Stimulated activated CD4-positive, alpha-beta T cell treated with anti-CD3 and anti-CD28 coated beads, Interleukin-12 subunit alpha, Interleukin-12 subunit beta, amount 100 ng/mL, for 24 hours (primary cell): ENCODE data around the gene SPEM1.

Source experiments
- DNase-seq, 2 experiments: peaks; one replicate each; pipeline ENCODE4 v3.0.0-alpha.2; 2020; ENCODE audit warnings: low read depth in 2 of 2

SPEM1 gene, protein sequence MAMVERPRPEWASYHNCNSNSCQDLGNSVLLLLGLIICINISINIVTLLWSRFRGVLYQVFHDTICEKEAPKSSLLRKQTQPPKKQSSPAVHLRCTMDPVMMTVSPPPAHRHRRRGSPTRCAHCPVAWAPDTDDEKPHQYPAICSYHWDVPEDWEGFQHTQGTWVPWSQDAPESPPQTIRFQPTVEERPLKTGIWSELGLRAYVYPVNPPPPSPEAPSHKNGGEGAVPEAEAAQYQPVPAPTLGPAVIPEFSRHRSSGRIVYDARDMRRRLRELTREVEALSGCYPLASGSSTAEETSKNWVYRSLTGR

DNA sequence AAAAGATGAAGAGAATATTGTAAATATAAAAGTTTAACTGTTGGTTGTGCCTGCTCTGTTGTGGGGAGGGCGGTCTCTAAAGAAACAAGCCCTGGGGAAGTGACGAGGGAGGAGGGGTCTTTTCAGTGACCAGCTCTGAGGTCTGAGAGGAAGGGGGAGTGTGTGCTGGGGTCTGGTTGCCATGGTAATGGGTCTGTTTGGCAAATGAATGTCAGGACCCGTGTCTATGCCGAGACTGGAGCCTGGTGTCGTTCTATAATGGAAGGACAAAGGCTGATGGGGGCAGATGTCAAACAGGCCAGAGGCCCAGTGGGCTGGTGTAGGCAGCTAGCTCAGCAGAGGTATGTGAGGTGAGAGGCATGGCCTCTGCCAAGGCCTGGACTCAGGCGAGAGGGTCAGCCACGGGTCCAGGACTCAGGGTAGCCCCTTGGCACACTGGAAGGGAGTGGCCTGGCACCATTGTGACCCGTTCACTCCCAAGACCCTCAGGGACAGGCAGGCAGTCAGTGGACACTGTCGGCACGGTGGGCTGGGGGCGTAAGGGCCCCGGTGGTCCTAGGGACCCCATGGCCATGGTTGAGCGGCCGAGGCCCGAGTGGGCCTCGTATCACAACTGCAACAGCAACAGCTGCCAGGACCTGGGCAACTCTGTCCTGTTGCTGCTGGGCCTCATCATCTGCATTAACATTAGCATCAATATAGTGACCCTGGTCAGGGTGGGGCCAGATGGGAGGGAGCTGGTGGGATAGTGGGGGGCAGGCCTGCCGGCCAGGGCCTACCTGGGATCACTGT lies at the start of gene SPEM1:
Gene SPEM1 (plus strand): TSS at position 506 of the 792 bp plus-strand sequence. CDS start 61 bp downstream, at position 567.
- no peak for DNase-seq

DNA sequence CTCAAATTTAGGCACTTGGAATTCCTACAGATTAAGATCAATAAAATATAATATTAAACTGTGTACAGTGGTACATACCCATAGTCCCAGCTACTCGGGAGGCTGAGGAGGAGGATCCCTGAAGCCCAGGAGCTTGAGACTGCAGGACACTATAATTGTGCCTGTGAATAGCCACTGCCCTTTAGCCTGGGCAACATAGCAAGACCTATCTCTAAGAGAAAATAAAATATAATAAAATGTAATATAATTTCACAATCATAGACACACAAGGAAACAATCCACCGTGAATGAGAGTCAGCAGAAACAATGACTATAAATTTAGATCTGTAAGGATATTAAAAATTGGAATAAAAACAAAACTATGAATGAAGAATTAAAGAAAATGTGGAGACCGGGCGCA lies 49.3 kb upstream of the SPEM1 start:
- DNase-seq = no peak

DNA sequence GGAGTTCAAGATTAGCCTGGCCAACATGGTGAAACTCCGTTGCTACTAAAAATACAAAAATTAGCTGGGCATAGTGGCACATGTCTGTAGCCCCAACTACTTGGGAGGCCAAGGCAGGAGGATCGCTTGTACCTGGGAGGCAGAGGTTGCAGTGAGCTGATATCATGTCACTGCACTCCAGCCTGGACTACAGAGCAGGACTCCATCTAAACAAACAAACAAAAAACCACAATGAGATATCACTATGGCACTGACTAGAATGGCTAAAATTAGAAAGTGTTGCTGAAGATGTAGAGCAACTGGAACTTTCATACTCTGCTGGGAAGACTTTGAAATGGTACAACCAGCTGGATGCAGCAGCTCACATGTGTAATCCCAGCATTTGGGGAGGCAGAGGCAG lies 45.8 kb upstream of the SPEM1 start:
- no peak for DNase-seq

DNA sequence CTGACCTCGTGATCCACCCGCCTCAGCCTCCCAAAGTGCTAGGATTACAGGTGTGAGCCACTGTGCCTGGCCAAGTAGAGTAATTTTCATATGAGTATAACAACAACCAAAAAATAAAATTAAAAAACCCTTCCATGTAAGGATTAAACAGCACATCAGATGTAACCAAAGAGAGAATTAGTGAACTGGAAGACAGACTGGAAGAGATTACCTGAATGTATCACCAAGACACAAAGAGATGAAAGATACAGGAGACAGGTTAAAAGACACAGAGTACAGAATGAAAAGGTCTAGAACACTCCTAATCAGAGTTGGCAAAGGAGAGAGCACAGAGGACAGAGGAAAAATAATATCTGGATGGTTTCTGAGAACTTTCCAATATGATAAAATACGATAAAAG lies 41.0 kb upstream of the SPEM1 start:
- DNase-seq = no peak

DNA sequence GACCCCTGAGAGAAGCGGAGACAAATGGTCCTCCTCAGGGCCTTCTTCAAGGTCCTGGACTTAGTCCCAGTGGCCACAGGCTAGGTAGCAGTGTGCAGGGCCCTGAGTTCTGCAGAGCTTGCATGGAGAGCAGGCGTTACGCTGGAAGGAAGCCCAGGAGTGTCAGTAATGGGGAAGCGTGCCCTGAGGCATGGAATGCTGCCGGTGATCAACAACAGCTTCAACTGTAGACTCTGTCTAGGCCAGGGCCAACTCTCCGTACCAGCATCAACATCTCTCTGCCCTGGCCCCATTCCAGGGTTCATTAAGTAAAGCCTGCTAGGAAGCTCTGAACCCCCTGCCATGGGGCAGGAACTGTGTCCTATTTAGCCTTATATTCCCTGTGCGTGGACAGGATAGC lies 39.8 kb upstream of the SPEM1 start:
- no peak for DNase-seq

DNA sequence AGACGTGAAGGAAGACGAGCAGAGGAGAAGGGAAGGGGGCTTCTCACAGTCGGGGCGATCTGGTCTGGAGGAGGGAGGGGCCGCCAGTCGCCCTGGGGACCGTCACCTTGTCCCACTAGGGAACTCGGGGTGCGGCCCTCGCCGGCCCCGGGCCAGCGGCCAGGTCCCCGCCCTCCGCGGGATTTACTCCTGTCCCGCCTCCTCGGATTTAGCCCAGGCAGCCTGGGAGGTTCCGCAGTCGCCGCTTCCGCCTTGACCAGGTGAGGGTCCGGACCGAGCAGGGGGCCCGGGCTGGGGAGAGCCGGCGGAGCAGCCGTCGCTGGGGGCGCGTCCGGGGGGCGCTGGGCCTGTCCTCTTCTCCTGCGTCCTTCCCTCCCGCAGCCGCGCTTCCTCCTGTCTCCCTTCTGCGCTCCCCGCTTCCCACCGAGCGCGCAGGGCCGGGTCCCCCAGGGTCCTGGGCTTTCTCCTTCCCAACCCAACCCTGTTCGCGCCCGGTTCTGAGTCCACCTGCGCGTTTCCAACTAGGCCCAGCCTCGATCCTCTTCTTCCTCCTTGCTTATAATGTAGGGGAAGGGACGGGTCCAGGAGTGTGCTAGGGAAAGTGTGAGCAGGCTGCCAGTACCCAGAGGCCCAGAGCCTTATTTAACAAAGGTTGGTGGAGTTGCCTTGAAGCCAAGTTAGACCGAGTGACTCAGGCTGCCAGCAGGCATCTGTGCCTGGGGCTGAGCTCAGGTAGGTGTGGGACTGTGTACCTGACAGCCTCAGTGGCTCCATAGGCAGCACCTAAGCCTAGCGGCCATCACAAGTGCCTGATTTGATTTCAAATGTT lies 39.1 kb upstream of the SPEM1 start, which contains the start of gene TNK1:
Gene TNK1 (plus strand): TSS at position 235 of the 829 bp plus-strand sequence. CDS start 1,838 bp downstream, outside the sequence.
- DNase-seq = no peak

DNA sequence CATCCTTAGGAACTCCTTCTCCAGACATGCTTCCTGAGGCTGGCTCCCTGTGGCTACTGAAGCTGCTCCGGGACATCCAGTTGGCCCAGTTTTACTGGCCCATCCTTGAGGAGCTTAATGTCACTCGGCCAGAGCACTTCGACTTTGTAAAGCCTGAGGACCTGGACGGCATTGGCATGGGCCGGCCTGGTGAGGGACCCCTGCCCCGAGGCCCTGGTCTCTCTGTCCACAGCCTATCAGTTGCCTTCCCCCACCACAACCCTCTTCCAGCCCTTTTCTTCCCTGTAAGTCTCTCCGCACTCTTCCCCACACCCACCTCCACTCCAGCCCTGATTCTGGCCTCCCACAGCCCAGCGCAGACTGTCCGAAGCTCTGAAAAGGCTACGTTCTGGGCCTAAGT lies 37.2 kb upstream of the SPEM1 start:
- no peak for DNase-seq

DNA sequence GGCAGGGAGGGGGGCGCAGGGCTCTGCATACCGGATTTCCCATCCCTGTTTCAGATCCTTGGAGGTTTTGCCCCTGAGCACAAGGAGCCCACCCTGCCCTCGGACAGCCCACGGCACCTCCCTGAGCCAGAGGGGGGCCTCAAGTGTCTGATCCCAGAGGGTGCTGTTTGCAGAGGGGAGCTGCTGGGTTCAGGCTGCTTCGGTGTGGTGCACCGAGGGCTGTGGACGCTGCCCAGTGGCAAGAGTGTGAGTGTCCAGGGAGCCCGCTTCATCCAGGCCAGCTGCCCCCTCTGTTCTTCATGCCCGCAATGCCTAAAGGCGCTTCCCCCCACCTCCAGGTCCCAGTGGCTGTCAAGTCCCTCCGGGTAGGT lies 36.8 kb upstream of the SPEM1 start:
- DNase-seq = no peak

DNA sequence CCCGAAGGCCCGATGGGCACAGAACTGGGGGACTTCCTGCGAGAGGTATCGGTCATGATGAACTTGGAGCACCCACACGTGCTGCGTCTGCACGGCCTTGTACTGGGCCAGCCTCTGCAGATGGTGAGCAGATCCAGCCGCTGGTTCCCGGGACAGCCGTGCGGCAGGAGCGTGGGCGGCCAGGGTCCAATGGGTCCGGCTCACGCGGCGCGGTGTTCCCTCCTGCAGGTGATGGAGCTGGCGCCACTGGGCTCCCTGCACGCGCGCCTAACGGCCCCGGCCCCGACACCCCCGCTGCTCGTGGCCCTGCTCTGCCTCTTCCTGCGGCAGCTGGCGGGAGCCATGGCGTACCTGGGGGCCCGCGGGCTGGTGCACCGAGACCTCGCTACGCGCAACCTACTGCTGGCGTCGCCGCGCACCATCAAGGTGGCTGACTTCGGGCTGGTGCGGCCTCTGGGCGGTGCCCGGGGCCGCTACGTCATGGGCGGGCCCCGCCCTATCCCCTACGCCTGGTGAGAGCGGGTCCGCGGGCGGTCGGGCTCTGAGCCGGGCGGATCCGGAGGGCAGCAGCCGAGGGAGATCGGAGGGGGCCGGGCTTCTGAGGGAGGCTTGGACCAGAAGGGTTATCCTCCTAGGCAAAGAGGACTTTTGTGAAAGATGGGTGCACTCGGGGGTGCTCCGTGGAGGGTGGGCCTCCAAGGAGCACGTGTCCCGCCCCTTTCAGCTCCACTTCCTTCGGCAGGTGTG lies 36.2 kb upstream of the SPEM1 start:
- DNase-seq = peak; percentile 55 to 74

DNA sequence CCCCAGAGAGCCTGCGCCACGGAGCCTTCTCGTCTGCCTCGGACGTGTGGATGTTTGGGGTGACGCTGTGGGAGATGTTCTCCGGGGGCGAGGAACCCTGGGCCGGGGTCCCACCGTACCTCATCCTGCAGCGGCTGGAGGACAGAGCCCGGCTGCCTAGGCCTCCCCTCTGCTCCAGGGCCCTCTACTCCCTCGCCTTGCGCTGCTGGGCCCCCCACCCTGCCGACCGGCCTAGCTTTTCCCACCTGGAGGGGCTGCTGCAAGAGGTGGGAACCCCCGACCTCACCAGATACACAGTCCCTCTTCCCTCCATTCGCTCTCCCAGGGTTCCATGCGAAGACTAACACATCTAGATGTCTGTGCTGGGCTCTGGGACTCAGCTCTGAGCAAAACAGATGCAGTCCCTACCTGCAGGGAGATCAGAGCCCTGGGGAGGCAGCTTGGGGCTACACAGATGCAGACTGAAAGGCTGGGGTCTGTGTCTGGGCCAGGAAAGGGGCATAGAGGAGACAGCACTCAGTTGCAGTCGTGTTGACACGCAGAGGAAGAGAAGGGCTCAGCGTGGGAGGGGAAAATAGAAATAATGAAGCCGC lies 35.5 kb upstream of the SPEM1 start:
- DNase-seq = no peak

DNA sequence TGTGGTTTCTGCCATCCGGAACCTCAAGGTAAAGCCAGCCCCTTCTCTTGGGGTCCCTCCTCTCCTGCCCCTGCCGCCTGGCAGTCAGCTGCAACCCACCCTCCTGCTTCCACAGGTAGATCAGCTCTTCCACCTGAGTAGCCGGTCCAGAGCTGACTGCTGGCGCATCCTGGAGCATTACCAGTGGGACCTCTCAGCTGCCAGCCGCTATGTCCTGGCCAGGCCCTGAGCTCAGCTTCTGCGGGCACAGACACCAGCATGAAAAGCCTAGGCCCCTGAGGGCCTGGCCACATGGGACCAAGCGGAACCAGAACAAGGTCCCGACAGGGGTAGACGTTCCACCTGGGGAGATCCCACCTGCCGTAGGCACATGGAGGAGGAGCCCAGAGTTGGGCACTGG lies 31.3 kb upstream of the SPEM1 start:
- DNase-seq = no peak

DNA sequence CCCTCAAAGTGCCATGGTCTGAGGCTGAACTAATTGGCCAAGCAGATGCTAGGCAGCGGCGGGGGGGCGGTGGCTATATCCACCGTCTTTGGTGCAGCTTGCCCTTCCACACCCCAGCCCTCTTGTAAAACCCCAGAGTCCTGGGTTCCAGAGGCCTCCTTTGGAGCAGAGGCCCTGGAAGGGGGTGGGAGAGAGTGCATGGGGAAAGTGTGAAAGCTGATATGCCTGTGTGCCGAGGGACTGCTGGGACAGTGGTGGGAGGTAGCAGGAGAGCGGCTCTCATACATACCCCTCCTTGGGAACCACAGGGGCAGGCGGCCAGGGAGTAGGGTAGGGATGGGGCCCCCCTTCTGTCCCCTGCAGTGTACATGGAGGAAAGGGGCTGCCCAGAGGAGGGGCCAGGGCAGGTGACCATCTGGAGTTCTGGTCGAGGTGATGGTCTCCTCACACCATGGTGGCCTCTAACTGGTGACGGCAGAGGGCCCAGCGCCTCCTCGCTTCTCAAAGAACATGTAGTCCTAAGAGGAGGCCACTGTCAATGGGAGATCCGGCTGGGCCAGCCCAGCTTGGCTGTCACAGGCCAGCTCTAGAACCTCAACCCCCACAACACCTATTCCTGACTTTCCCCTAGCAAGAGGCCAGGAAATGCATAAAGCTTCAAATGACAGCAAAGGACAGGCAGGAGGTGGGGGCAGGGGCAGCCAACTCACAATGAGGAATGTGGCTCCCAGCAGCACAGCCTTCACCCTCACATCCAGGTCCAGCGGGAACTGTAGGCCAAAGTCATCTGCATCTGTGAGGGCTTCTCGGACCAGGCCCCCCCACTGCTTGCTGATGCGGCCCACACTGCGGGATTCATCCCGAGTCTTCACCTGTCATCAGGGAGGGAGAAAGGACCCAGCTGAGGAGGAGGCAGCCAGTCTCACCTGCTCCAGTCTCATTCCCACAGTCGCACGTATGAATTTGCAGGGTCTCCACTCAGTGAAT lies 29.9 kb upstream of the SPEM1 start:
- DNase-seq = no peak

DNA sequence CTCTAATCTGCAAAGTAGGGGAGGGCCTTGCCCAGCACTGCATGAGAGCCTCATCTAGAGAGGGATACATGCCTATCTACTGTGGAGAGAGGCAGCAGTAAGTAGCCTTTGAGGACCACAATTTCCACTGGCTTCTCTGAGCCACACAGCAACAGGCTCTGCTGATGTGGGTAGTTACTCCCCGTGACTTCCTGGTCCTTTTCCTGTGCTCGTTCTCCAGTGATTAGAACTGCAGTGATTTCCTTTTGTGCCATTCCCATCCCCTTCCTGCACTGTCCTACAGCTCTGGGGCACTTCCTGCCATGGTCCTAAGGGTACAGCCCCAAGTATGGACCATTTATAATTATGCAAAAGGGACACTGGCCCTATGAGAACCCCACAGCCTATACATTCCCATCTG lies 28.8 kb upstream of the SPEM1 start:
- no peak for DNase-seq

DNA sequence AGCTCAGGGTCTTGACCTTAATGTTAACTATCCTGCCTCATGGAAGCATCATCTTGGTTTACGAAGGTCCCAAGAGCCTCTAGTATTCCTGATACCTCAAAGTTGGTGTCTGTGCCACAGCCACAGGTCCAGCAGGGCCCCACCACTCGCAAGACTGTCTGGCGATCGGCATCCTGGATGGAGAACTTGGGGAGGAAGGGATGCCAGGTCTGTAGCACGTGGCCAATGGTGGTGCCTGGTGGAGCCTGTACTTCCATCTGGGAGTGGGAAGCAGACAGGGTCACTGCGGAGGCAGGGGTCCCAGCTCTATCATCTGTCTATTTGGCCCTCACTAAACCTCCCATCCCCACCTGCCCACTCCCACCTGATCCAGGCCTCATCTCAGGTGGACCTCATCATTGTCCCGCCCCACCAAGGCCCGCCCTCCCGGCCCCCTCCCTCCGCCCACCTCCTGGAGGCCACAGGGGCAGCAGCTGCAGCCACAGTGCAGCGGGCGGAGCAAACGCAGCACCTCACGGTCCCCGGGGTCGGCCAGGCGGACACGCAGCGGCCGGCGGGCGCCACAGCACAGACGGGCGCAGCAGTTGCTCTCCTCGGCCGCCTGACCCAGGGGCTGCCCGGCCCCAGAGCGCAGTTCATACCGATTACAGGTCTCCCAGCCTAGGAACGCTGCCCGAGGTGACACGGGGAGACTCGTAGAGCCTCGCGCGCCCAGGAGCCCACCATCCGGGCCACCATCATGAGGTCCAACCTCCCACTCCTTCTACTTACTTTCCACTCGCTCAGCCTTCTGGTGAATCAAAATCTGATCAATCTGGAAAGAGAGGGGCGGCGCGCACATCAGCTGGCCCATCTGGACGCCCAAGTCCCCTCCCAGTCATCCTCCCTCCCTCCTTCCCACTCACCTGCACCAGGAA lies 27.2 kb upstream of the SPEM1 start:
- no peak for DNase-seq

DNA sequence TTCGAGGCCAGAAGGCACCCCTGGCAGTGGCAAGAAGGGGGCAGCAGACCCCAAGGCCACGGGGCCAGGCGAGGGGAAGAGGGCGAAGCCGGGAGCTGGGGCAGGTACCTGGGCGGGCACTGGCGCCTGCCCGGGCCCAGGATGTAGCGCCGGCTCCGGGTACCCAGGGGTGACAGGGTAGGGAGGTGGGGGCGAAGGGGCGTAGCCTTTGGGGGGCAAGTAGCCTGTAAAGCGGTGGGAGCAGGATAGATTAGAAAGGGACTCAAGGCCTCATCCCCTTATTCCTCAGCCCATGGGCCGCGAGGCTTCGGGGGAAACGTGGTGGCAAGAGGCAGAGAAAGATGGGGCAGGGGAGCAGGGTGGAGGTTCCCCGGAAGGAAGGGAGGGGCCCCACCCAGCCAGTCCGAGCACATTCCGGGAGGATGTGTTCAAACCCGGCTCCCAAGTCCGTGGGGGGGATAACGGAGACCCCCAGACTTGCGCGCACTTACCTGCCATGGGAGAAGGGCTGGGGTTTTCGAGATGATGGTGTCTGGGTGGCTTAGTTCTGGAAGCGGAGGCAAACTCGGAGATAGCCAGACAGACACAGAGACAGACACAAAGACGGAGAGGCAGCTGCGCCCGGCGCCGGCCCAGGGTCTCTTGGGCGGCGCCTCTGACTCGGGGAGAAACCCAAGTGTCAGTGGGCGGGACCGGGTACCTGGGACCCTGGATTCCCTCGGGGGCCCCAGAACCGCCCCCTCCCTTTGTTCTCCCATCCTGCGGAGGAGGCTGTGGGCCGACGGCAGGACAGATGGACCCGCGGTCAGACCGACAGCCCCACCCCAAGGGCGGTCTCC lies 26.3 kb upstream of the SPEM1 start:
- DNase-seq = peak in 1 of 2 experiments; percentile 53

DNA sequence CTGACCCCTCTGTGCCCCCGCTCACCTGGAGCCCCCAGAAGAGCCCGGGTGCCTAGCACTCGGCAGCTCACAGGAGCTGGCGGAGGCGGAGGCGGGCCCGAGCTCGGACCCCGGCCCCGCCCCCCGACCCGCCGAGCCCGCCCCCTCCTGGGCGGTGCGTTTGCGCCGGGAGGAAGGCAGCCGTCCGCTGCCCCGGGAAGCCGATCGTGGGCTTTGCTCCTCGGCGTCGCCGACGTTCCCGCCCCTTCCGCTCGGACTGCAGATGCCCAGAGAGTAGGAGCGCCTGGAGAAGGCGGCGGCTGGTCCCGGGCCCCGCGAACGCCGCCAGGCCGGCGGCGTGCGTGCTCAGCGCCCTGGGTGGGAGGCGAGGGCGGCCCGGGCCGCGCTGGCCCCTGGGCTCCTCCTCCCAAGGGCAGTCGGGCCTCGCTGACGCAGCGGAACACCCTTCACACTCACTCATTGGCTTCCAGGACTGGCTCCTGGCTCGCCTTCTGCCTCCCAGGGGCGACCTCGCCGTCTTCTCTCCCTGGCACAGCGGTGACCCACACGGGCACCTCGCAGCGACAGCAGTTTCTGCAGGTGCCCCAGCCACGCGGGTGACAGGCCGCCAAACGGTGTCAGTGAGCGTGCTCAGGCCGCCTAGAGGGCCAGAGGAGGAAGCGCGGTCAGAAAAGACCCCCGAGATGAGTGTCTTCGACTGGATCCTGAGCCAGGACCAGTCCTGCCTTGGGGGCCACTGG lies 25.5 kb upstream of the SPEM1 start, which contains the start of gene PLSCR3:
Gene PLSCR3 (minus strand): TSS at position 74 of the 740 bp plus-strand sequence. CDS start 415 bp downstream, outside the sequence.
- peak; percentile 65 to 83 for DNase-seq

DNA sequence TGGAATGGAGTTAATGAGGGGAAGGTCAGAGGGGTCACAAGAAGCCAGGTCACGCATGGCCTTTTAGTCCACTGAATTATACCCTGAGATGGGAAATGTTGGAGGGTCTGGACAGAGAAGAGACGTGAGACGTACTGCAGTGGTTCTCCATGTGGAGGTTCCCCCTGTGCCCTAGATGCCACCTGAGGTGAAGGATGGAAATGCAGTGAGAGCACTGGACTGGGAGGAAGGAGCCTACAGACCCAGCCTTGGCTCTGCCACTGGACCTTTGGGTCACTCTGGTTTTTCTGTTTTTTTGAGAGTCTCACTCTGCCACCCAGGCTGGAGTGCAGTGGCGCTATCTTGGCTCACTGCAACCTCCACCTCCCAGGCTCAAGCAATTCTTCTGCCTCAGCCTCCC lies 24.0 kb upstream of the SPEM1 start:
- DNase-seq = no peak
